GM19438 (cell line): ENCODE data around the gene MS4A13.
A peak's percentile ranks its signal among the peaks of the same experiment; 100 is the strongest.
"Not testable (repeated sequence)": the region's sequence is repeated elsewhere in the genome, so short reads cannot be mapped to it uniquely, and the experiment has no call there.

Source experiments
- ATAC-seq: cut with Tn5 transposase; IDR thresholded peaks from one replicate; pipeline ENCODE4 v1.9.1; 2021; ENCODE audit warnings: low read depth; ENCODE audit not compliant: unreplicated experiment

The MS4A13 gene, protein sequence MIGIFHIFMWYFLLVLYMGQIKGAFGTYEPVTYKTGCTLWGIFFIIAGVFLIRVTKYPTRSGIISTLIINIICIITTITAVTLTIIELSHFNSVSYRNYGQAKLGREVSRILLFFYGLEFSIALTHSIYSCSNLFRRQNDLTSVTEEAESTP

GRCh38 chr11:60515144-60515855 is at the start of gene MS4A13:
Gene MS4A13 (plus strand): TSS chr11:60515392. CDS start chr11:60518084, 2,692 bp downstream.
- ATAC-seq, result no peak

DNA sequence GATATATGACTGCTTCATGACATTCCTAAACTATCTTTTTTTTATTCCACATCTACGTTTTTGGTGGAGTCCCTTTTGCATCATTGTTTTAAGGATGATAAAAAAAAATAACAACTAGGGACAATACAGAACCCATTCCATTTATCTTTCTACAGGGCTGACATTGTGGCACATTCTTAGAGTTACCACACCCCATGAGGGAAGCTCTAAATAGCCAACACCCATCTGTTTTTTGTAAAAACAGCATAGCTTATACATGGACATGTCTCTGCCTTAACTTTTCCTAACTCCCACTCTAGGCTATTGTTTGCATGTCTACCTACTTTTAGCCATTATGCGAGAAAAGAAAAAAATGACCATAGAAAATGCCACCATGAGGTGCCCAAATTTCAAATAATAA is 46.4 kb upstream of the MS4A13 start:
- no peak for ATAC-seq

- no peak for ATAC-seq
These were observed 45.5 kb upstream of the MS4A13 start for GRCh38 chr11:60469723-60470122.

GRCh38 chr11:60477035-60477445 is 38.2 kb upstream of the MS4A13 start:
- peak; percentile 54 for ATAC-seq

DNA sequence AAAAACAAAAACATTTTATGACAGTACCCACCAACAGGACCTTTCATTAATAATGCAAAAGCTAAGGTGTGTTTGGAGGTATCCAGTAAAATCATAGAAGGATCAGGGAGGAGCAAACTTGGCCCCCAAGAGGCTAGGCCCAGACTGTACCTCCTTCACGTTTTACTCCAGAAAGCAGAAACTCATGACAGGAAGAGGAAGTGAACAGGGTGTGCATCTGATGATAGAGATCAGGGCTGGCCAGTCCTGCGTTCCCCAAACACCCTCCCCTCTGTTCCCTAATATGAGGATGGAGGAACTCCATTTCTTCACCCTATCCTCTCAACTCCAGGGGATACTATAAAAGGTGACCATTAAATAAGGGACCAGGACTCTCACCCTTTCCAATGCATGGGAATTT is 32.8 kb upstream of the MS4A13 start:
- ATAC-seq, result no peak

DNA sequence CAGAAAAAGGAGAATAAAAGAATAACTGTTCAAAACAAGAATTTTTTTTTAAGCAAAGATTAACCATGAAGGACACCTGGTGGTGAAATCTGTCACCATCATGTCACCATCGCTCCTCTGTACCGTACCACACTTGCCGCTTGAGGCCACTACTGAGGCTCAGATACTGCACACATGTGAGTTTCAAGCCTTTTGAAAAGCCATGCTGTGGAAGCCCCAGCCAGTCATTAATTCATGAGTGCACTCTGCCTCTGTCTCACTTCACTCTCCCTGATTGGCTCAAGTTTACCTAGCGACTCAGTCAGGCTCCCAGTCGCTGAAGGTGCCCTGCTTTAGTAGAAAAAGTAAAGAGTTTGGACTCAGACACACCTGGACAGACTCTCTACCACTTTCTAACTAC is 29.2 kb upstream of the MS4A13 start:
- peak; percentile 92 for ATAC-seq

DNA sequence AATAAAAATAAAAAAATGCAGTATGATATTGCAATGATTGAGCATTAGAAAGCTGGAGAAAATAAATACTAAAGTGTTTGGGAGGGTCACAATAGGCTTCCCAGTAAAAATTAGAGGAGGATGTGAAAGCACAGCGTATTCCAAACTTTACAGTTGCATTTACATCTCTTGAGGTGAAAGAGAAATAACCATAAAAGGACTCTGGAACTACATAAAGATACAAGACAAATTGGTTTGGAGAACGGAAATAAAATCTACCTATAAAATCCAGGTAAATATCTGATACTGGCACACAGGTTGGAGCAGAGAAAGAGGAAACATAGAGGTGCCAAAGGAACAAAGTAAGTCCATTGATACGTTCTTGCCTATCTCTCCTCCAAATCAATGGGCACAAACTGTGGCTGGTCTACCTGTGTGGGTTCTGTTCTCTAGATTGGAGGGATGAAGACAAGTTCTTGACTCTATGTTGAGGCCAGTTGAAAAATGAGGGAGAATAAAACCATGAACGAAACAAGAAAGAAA is 22.6 kb upstream of the MS4A13 start, which contains the start of gene MS4A12:
Gene MS4A12 (plus strand): TSS at position 291 of the 522 bp plus-strand sequence. CDS start 4,541 bp downstream, outside the sequence.
- no peak for ATAC-seq

DNA sequence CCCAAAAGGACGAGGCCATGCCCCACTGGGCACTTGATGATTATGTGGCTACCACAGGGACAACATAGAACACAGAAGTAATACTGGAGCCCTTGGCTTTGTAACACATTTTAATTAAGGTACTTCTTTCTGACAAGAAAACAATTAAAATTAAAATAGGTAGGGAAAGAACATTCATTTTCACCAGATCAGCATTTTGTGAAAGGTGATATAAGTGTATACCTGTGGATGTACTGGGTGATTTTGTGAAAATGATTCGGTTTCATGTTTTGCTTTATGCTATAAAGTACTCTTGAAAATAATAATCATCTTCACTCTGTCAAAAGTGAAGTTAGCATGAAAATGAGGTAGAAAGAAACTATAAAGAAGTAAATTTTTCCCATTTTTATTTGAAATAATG is 21.7 kb upstream of the MS4A13 start:
- ATAC-seq, result no peak

GRCh38 chr11:60498399-60498798 is 16.8 kb upstream of the MS4A13 start:
- no peak for ATAC-seq

DNA sequence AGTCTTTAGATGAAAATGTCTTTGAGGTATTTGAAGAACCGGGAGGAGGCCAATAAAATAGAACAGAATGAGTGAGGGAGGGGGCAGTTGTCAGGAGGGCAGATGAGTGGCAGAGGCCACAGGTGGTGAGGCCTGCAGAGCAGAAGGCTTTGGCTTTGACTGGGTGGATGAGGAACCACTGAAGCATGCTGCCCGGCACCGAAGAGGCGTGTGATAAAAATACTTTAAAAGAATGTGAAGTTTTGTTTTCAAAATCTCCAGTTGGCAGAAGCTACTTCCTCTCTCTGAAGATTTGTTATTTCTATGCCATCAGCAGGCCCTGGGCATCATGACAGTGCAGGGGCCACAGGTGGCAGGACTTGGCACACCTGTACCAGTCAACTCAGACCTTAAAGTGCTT is 16.3 kb upstream of the MS4A13 start:
- ATAC-seq, result no peak

- no peak for ATAC-seq
These were observed 14.8 kb upstream of the MS4A13 start for GRCh38 chr11:60500276-60500910.

GRCh38 chr11:60502221-60502775 is 12.9 kb upstream of the MS4A13 start:
- ATAC-seq, result no peak

DNA sequence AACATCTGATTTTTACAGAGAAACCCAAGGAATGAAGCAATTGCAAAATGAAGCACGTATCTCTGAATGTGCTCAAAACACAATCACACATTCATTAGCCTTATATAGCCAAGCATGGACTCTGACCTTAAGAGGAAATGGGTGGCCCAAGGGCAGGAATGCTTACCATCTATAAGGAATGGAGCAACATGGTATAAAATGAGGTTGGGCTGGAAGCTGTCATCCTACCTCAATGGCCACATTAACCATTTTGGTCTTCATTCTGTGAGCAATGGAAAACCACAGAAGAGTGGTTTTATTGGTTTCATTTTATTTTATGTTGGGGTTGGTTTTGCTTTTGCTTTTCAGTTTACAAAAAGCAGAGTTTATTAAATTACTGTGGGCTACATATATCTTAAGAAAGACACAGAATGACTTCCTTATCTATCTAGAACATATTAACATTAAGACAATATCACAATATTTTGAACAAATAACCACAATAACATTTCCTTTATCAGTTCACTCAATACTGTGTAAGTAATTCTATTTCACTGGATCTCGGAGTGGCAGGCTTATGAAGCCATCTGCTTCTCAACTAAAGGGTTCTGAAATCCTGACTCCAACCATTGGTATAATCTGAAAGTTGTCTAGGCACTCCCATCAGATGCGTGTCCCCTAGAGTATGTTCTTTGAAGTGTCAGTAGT is 10.8 kb upstream of the MS4A13 start:
- no peak for ATAC-seq

GRCh38 chr11:60509609-60510008 is 5.6 kb upstream of the MS4A13 start:
- not testable (repeated sequence) for ATAC-seq

DNA sequence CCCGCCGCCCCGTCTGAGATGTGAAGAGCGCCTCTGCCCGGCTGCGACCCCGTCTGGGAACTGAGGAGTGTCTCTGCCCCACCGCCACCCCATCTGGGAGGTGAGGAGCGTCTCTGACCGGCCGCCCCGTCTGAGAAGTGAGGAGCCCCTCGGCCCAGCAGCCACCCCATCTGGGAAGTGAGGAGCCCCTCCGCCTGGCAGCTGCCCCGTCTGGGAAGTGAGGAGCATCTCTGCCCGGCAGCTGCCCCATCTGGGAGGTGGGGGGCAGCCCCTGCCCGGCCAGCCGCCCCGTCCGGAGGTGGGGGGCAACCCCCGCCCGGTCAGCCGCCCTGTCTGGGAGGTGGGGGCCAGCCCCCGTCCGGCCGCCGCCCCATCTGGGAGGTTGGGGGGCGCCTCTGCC is 5.0 kb upstream of the MS4A13 start:
- not testable (repeated sequence) for ATAC-seq

DNA sequence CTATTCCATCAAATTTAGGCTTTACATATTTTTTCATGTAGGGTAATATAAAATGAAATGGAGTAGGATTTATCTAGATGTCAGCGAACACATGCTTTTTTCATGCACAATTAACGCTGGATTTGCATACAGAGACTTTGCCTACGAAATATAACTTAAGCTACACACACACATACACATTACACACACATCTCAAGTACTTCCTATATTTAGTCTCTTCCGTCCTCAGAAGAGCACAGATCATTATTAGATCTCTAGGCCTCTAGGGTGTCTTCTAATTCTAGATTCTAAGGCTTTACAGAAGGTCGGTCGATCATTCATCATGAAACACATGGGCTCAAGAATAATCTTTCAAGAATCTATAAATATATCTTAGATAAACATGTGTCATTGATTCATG is 3.8 kb upstream of the MS4A13 start:
- ATAC-seq, result no peak

DNA sequence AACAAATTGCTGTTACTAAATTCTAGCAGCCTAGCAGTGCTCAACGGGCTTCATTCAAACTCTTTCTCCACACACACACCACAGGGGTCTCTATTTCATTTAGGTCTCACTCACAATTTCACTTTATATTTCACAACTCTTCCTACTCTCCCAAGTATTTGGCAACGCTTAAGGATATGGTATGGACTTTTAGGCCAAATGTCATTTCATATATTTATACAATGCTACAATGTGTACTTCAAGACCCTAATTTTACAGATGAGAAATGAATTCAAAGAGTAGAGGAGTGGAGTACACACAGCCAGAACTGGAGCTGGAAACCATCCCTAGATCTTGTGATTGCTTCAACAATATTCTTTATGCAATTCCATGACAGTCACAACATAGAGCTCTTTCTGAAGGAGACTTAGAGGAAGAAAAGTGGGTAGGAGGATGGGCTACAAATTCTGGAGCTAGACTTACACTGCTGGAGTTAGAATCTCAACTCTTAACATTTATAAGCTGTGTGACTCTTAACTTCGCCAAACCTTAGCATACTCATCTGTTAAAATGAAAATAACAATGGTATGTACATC is 2.5 kb upstream of the MS4A13 start:
- no peak for ATAC-seq

DNA sequence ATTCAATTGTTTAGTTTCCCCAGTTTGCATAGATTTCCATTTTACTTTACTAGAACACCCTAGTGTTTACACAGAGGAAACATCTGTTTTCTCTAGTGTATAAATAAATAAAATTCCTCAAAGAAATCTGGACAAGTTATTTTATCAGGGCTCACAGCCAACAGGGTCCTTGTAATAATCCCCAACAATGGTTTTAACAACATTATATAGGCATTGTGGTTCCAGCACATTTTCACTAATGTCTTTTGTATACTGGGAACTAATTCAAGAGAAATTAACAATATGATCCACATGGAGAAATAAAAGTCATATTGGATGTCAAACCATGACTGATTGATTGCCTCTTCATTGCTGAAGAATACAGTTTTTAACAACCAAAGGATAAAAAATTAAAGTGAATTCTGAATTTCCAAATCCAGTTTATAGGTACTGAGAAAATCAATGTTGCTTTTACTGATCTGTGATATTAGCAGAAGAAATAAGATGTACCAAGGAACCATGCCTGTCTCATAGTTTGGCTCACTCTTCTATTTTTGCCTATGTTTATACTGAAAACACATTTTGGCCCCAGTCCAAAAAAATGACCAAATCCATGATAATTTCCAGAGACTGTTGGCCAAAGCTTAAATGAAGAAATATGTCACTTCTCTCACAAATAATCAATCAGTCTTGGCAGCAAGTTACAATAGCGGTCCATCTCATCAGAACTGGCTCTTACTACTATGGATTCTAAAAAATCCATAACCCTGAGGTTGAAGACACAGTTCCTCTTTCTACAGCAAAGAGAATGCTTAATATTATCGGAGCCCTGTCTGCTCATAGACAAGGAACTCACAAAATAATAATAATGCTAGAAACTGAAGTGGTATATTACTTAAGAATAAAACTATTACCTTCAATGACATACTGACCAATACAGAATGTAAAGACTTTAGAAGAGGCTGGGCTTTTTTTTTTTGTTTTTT is 1.4 kb upstream of the MS4A13 start:
- no peak for ATAC-seq

- no peak for ATAC-seq
These were observed 13.3 kb downstream of the MS4A13 start for GRCh38 chr11:60528465-60528864.
